Neural cell (in vitro differentiated cells): ENCODE results near the gene CEP72. TPM values are rescaled to one million over a fixed set of nuclear protein-coding genes. Genes with fewer than 3 reads are reported as not detected.

Source experiments
- H2AFZ ChIP-seq: fragments of 200-600, 300-800 bp; sonication (generic), shearing (Covaris generic); 2 replicates; pipeline ENCODE4 v1.6.0; 2014; ENCODE audit warnings: low read depth, mild to moderate bottlenecking, antibody characterized with exemption, low read length, moderate library complexity
- H3F3A ChIP-seq: fragments of 200-600 bp; shearing (Covaris generic); 2 replicates; pipeline ENCODE4 v1.6.1; 2016; ENCODE audit warnings: mild to moderate bottlenecking, moderate library complexity, mixed read lengths, antibody characterized with exemption, low read length; ENCODE audit not compliant: insufficient read depth, poor library complexity, severe bottlenecking
- H3K27ac ChIP-seq: fragments of 200-600, 300-800 bp; sonication (generic), shearing (Covaris generic); 2 replicates; pipeline ENCODE4 v1.5.1; 2014; ENCODE audit warnings: mild to moderate bottlenecking, low read length, moderate library complexity
- H3K27me3 ChIP-seq: fragments of 300-800, 200-600 bp; sonication (generic), shearing (Covaris generic); 2 replicates; pipeline ENCODE4 v1.6.0; 2014; ENCODE audit warnings: mild to moderate bottlenecking, low read depth, low read length, moderate library complexity; ENCODE audit not compliant: insufficient read depth
- H3K36me3 ChIP-seq: fragments of 300-800, 200-600 bp; sonication (generic), shearing (Covaris generic); 2 replicates; pipeline ENCODE4 v1.5.1; 2014; ENCODE audit warnings: mild to moderate bottlenecking, antibody characterized with exemption, low read length, moderate library complexity; ENCODE audit not compliant: insufficient read depth
- H3K4me2 ChIP-seq: fragments of 300-800, 200-600 bp; sonication (generic), shearing (Covaris generic); 2 replicates; pipeline ENCODE4 v1.6.0; 2014; ENCODE audit warnings: mild to moderate bottlenecking, low read length
- H3K4me3 ChIP-seq: fragments of 300-800, 200-600 bp; sonication (generic), shearing (Covaris generic); 2 replicates; pipeline ENCODE4 v1.5.1; 2014; ENCODE audit warnings: mild to moderate bottlenecking, low read length, moderate library complexity
- H3K79me2 ChIP-seq: fragments of 200-600 bp; shearing (Covaris generic); replicated peaks from 2 replicates; pipeline ENCODE4 v1.6.0; 2014; ENCODE audit warnings: mild to moderate bottlenecking, low read length, moderate library complexity; ENCODE audit not compliant: insufficient read depth
- H3K9ac ChIP-seq: fragments of 300-800, 200-600 bp; sonication (generic), shearing (Covaris generic); 2 replicates; pipeline ENCODE4 v1.6.1; 2016; ENCODE audit warnings: mild to moderate bottlenecking, low read length, mixed read lengths
- H3K9me2 ChIP-seq: fragments of 200-600 bp; shearing (Covaris generic); 2 replicates; pipeline ENCODE4 v1.6.1; 2016; ENCODE audit warnings: mild to moderate bottlenecking, low read length, mixed read lengths; ENCODE audit not compliant: insufficient read depth
- H3K9me3 ChIP-seq: fragments of 200-600, 300-800 bp; sonication (generic), shearing (Covaris generic); 2 replicates; pipeline ENCODE4 v1.6.1; 2016; ENCODE audit warnings: mild to moderate bottlenecking, mixed run types, low read length, moderate library complexity, mixed read lengths
- H4K20me1 ChIP-seq: fragments of 200-600 bp; shearing (Covaris generic); 2 replicates; pipeline ENCODE4 v1.6.1; 2016; ENCODE audit warnings: mild to moderate bottlenecking, mixed run types; ENCODE audit not compliant: insufficient read depth
- EP300 ChIP-seq: fragments of 450-650 bp; conservative IDR thresholded peaks from 2 replicates; pipeline ENCODE4 v1.6.1; 2014; ENCODE audit warnings: antibody characterized with exemption, mild to moderate bottlenecking, moderate library complexity; ENCODE audit not compliant: poor library complexity, severe bottlenecking
- EZH2 ChIP-seq: fragments of 200-600, 300-800 bp; shearing (Covaris generic), sonication (generic); IDR thresholded peaks from 2 replicates; pipeline ENCODE4 v1.6.1; 2014; ENCODE audit warnings: antibody characterized with exemption, low read length, borderline replicate concordance, mild to moderate bottlenecking; ENCODE audit not compliant: insufficient read depth, poor library complexity, severe bottlenecking
- MXI1 ChIP-seq: fragments of 450-650 bp; conservative IDR thresholded peaks from 2 replicates; pipeline ENCODE4 v1.6.1; 2014; ENCODE audit warnings: antibody characterized with exemption, mild to moderate bottlenecking; ENCODE audit not compliant: poor library complexity, severe bottlenecking
- POLR2AphosphoS5 ChIP-seq: IDR thresholded peaks from 2 replicates; pipeline ENCODE4 v1.6.1; 2012
- RAD21 ChIP-seq: fragments of 450-650 bp; conservative IDR thresholded peaks from 2 replicates; pipeline ENCODE4 v1.6.1; 2014; ENCODE audit warnings: antibody characterized with exemption, mild to moderate bottlenecking, moderate library complexity
- SMC3 ChIP-seq: fragments of 450-650 bp; conservative IDR thresholded peaks from 2 replicates; pipeline ENCODE4 v1.6.1; 2014; ENCODE audit warnings: antibody characterized with exemption, mild to moderate bottlenecking, moderate library complexity; ENCODE audit not compliant: poor library complexity
- TAF1 ChIP-seq: IDR thresholded peaks from 2 replicates; pipeline ENCODE4 v1.6.1; 2012; ENCODE audit warnings: low read depth
- polyA plus RNA-seq: library from polyadenylated mRNA; depleted of rRNA; stranded (reverse); fragments of >200 nt; gene quantifications from 2 replicates; pipeline ENCODE4 v1.2.3, GENCODE V29; 2014
- TF ChIP-seq, protein P1 (sequence below): IDR thresholded peaks from 2 replicates; pipeline ENCODE4 v1.6.1; 2012; ENCODE audit warnings: borderline replicate concordance
- TF ChIP-seq, protein P2 (sequence below): fragments of 450-650 bp; IDR thresholded peaks from 2 replicates; pipeline ENCODE4 v1.5.1; 2014; ENCODE audit warnings: antibody characterized with exemption, mild to moderate bottlenecking, moderate library complexity; ENCODE audit not compliant: poor library complexity, severe bottlenecking

The CEP72 gene
- polyA plus RNA-seq, 1 donor from 2014 or later: 5.9 TPM

DNA sequence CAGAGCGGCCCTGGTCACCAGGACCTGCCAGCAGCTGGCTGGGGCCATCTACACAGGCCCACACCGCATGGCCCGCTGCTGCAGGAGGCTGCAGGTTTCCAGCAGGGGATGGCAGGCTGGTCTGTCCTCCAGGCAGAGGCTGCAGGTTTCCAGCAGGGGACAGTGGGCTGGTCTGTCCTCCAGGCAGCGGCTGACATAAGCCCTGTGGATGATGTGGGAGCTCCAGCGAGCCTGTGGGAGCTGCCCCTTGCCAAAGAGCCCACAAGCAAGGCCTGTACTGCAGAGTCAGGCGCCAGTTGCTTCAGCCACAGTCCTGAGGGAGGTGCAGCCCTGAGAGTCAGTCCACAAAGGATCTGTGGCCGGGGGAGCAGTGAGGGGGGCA lies 62.5 kb downstream of the CEP72 start:
- Histone ChIP-seq H3K27ac (no peak overlapping the region), H3K4me3 (no peak overlapping the region)
- TF ChIP-seq POLR2AphosphoS5 (no peak), RAD21 (no peak), SMC3 (no peak)
- TF ChIP-seq, protein P1, sequence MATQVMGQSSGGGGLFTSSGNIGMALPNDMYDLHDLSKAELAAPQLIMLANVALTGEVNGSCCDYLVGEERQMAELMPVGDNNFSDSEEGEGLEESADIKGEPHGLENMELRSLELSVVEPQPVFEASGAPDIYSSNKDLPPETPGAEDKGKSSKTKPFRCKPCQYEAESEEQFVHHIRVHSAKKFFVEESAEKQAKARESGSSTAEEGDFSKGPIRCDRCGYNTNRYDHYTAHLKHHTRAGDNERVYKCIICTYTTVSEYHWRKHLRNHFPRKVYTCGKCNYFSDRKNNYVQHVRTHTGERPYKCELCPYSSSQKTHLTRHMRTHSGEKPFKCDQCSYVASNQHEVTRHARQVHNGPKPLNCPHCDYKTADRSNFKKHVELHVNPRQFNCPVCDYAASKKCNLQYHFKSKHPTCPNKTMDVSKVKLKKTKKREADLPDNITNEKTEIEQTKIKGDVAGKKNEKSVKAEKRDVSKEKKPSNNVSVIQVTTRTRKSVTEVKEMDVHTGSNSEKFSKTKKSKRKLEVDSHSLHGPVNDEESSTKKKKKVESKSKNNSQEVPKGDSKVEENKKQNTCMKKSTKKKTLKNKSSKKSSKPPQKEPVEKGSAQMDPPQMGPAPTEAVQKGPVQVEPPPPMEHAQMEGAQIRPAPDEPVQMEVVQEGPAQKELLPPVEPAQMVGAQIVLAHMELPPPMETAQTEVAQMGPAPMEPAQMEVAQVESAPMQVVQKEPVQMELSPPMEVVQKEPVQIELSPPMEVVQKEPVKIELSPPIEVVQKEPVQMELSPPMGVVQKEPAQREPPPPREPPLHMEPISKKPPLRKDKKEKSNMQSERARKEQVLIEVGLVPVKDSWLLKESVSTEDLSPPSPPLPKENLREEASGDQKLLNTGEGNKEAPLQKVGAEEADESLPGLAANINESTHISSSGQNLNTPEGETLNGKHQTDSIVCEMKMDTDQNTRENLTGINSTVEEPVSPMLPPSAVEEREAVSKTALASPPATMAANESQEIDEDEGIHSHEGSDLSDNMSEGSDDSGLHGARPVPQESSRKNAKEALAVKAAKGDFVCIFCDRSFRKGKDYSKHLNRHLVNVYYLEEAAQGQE: no peak

DNA sequence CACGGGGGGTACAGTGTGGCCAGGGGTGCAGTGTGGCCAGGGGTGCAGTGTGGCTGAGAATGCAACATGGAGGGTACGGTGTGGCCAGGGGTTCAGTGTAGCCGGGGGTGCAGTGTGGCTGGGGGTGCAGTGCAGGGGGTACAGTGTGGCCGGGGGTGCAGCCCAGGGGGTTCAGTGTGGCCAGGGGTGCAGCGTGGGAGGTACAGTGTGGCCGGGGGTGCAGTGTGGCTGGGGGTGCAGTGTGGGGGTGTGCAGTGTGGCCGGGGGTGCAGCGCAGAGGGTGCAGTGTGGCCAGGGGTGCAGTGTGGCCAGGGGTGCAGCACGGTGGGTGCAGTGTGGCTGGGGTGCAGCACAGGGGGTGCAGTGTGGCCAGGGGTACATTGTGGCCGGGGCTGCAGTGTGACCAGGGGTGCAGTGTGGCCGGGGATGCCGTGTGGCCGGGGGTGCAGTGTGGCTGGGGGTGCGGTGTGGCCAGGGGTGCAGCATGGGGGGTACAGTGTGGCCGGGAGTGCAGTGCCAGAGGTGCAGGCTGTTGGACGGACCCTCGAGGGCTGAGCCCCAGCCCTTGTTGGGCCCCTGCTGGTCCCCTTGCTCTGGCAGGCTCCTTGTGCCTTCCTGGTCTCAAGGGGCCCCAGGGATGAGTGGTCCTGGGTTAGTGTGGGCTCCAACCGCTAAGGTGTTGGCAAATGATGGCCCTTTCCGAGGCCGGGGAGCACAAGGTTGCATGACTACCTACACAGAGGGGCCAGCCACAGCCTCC lies 63.2 kb downstream of the CEP72 start:
- Histone ChIP-seq H3K4me3 (no peak overlapping the region), H4K20me1 (no peaks in the 10 kb centered on the region), H3K9me3 (no peaks in the 10 kb centered on the region), H3K79me2 (no peaks in the 10 kb centered on the region), H2AFZ (no peak overlapping the region), H3K27ac (no peak overlapping the region), H3K27me3 (no peaks in the 10 kb centered on the region), H3F3A (no peaks in the 10 kb centered on the region), H3K9me2 (no peaks in the 10 kb centered on the region), H3K4me2 (no peak overlapping the region), H3K36me3 (no peaks in the 10 kb centered on the region), H3K9ac (no peak overlapping the region)
- TF ChIP-seq EZH2 (no peak), RAD21 (no peak), POLR2AphosphoS5 (no peak), TAF1 (no peak), SMC3 (no peak), EP300 (no peak), MXI1 (no peak)
- TF ChIP-seq, protein P1: no peak
- TF ChIP-seq, protein P2, sequence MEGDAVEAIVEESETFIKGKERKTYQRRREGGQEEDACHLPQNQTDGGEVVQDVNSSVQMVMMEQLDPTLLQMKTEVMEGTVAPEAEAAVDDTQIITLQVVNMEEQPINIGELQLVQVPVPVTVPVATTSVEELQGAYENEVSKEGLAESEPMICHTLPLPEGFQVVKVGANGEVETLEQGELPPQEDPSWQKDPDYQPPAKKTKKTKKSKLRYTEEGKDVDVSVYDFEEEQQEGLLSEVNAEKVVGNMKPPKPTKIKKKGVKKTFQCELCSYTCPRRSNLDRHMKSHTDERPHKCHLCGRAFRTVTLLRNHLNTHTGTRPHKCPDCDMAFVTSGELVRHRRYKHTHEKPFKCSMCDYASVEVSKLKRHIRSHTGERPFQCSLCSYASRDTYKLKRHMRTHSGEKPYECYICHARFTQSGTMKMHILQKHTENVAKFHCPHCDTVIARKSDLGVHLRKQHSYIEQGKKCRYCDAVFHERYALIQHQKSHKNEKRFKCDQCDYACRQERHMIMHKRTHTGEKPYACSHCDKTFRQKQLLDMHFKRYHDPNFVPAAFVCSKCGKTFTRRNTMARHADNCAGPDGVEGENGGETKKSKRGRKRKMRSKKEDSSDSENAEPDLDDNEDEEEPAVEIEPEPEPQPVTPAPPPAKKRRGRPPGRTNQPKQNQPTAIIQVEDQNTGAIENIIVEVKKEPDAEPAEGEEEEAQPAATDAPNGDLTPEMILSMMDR: no peak

More for the DNA sequence above, 62.5 kb downstream of the CEP72 start:
- no peak overlapping the region for H3K9ac ChIP-seq
- no peaks in the 10 kb centered on the region for H3K36me3 ChIP-seq
- H3K9me2 ChIP-seq: no peaks in the 10 kb centered on the region
- H4K20me1 ChIP-seq: no peaks in the 10 kb centered on the region
- no peaks in the 10 kb centered on the region for H3K9me3 ChIP-seq
- no peak overlapping the region for H2AFZ ChIP-seq
- no peak overlapping the region for H3K4me2 ChIP-seq
- H3K79me2 ChIP-seq: no peaks in the 10 kb centered on the region
- no peaks in the 10 kb centered on the region for H3F3A ChIP-seq
- H3K27me3 ChIP-seq: no peaks in the 10 kb centered on the region
